HCT116 (cell line): ENCODE measurements around the gene HDAC10.

Source experiments
- CTCF ChIP-seq, 3 experiments: fragments of 200-600 bp in 1 of 3; sonication (generic) in 1 of 3; IDR thresholded peaks in 2 of 3; conservative IDR thresholded peaks in 1 of 3; 2 replicates each; pipeline ENCODE4 v1.5.1; 2012 to 2017; ENCODE audit warnings: low read depth in 2 of 3, low read length in 2 of 3, antibody characterized with exemption in 1 of 3, borderline replicate concordance in 1 of 3, control low read depth in 1 of 3, mild to moderate bottlenecking in 1 of 3, mixed read lengths in 1 of 3, mixed run types in 1 of 3, moderate library complexity in 1 of 3; ENCODE audit not compliant: insufficient read depth in 1 of 3
- EZH2 ChIP-seq: fragments of 200-600 bp; sonication (generic); IDR thresholded peaks from 2 replicates; pipeline ENCODE4 v1.6.1; 2017; ENCODE audit warnings: antibody characterized with exemption, mixed run types
- POLR2A ChIP-seq: IDR thresholded peaks from 2 replicates; pipeline ENCODE4 v1.7.0; 2011; ENCODE audit warnings: borderline replicate concordance; ENCODE audit not compliant: insufficient read depth, insufficient read length; ENCODE audit errors: extremely low read depth
- SRF ChIP-seq: IDR thresholded peaks from 2 replicates; pipeline ENCODE4 v1.6.1; 2012; ENCODE audit warnings: low read depth
- TCF7L2 ChIP-seq: IDR thresholded peaks from 2 replicates; pipeline ENCODE4 v1.7.0; 2011; ENCODE audit warnings: borderline replicate concordance, inconsistent platforms; ENCODE audit not compliant: insufficient read depth, insufficient read length; ENCODE audit errors: extremely low read depth
- YY1 ChIP-seq: IDR thresholded peaks from 2 replicates; pipeline ENCODE4 v1.6.1; 2011; ENCODE audit warnings: low read length, low read depth, moderate library complexity, mild to moderate bottlenecking; ENCODE audit not compliant: insufficient replicate concordance; ENCODE audit errors: extremely low read depth
- ZFX ChIP-seq: fragments of 450-650 bp; IDR thresholded peaks from 2 replicates; pipeline ENCODE4 v1.6.1; 2017

GRCh38 chr22:50198624-50199017 lies 52.4 kb downstream of the HDAC10 start:
- TF ChIP-seq CTCF (IDR thresholded peaks at IDR 0.05 in 2 of 3, conservative IDR thresholded peaks at IDR 0.05 in 1 of 3; ENCODE audit: borderline replicate concordance in 1 of 3, insufficient read depth in 1 of 3, low read depth in 2 of 3, low read length in 2 of 3) (no peak), POLR2A (no peak), ZFX (no peak), EZH2 (no peak), SRF (no peak), YY1 (no peak), TCF7L2 (no peak)
